HG02938 (cell line): ENCODE data around the gene GSG1L.
"Not testable (repeated sequence)": the region's sequence is repeated elsewhere in the genome, so short reads cannot be mapped to it uniquely, and the experiment has no call there.

Source experiments
- ATAC-seq: cut with Tn5 transposase; IDR thresholded peaks from one replicate; pipeline ENCODE4 v1.9.1; 2021; ENCODE audit warnings: mild to moderate bottlenecking, moderate library complexity; ENCODE audit not compliant: unreplicated experiment

Gene GSG1L

GRCh38 chr16:27745348-27745747, 318.2 kb downstream of the GSG1L start:
- ATAC-seq: no peak

- ATAC-seq: no peak
Observed at GRCh38 chr16:27743963-27744362, 319.6 kb downstream of the GSG1L start.

- ATAC-seq: not testable (repeated sequence)
Observed at GRCh38 chr16:27743001-27743400, 320.5 kb downstream of the GSG1L start.

- ATAC-seq: no peak
Observed at GRCh38 chr16:27742333-27742732, 321.2 kb downstream of the GSG1L start.

- no peak for ATAC-seq
Observed at GRCh38 chr16:27740496-27741201, 322.9 kb downstream of the GSG1L start.

GRCh38 chr16:27739606-27740357, 323.7 kb downstream of the GSG1L start:
- ATAC-seq: no peak

- no peak for ATAC-seq
Observed at GRCh38 chr16:27738596-27738995, 324.9 kb downstream of the GSG1L start.
